ENCODE data around the gene TFF3.

The TFF3 gene

DNA sequence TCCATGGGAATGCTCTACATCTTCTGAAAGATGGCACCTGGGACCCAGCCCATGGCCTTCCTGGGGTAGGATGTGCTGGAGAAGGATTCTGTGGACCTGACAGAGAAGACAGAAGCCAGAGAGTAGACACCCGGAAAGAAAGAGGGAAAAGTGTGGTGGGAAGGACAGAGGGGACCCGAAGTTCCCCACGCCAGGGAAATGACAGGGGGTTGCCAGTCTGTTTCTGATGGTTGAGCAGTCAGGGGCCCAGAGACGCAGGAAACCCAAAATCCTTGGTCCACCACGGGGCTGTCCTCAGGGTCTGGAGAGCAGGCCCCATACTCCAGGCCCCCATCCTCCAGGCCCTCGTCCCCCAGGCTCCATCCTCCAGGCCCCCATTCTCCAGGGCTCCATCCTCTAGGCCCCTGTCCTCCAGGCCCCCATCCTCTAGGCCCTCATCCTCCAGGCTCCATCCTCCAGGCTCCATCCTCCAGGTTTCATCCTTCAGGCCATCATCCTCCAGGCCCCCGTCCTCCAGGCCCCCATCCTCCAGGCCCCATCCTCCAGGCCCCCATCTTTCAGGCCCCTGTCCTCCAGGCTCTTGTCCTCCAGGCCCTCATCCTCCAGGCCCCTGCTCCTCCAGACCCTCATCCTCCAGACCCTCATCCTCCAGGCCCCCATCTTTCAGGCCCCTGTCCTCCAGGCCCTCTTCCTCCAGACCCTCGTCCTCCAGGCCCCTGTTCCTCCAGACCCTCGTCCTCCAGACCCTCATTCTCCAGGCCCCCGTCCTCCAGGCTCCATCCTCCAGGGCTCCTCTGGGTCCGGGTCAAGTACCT is 36.6 kb upstream of the TFF3 start:
- TF ChIP-seq FOXA1 (IDR thresholded peaks at IDR 0.05) (no peak), SP1 (IDR thresholded peaks at IDR 0.05) (no peak)
- ChIA-PET POLR2A (no interaction called here), CTCF (no interaction called here)
- no peak for DNase-seq (ENCODE audit: extremely low spot score)

DNA sequence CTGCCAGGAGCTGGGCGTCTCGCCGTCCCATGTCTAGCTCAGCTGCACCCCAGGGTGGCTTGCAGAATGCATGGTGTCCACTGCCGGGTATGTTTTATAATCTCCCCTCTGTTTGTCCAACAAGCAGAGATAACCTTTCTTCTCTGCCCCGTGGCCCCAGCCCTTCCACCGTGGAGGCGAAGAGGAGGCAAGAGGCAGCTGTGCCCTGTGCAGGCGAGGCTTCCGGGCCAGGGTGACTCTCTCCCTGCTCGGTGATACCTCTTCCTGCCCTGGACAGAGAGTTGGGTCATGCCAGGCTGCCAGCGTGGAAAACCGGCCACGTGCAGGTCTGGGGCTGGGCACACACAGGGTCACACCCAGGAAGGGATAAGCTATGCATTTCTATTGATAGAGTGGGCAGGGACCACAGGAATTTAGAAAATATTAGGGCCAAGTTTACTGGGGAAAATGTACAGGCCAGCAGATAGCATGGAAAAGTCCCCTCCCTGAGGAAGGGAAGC is 35.8 kb upstream of the TFF3 start, which contains the start of gene TFF2:
Gene TFF2 (minus strand): TSS at position 68 of the 500 bp plus-strand sequence. CDS start 37 bp downstream, at position 31.
- POLR2A ChIA-PET: no interaction called here
- CTCF ChIA-PET: no interaction called here
- TF ChIP-seq LEF1 (IDR thresholded peaks at IDR 0.05; ENCODE audit: borderline replicate concordance) (no peak), FOXA1 (IDR thresholded peaks at IDR 0.05) (no peak), SUZ12 (IDR thresholded peaks at IDR 0.05) (no peak), L3MBTL2 (conservative IDR thresholded peaks at IDR 0.05) (no peak), CTBP1 (IDR thresholded peaks at IDR 0.05; ENCODE audit: borderline replicate concordance) (no peak), BHLHE40 (IDR thresholded peaks at IDR 0.05; ENCODE audit: borderline replicate concordance) (no peak), FOXK2 (IDR thresholded peaks at IDR 0.05) (no peak), ELF4 (IDR thresholded peaks at IDR 0.05) (no peak), SP1 (IDR thresholded peaks at IDR 0.05) (no peak), ZNF384 (IDR thresholded peaks at IDR 0.05) (no peak), NFRKB (IDR thresholded peaks at IDR 0.05) (no peak), ARNT (IDR thresholded peaks at IDR 0.05) (no peak), FOXM1 (IDR thresholded peaks at IDR 0.05; ENCODE audit: borderline replicate concordance) (no peak), HDGF (IDR thresholded peaks at IDR 0.05; ENCODE audit: borderline replicate concordance) (no peak), TARDBP (IDR thresholded peaks at IDR 0.05) (no peak)
- TF ChIP-seq, protein P1, sequence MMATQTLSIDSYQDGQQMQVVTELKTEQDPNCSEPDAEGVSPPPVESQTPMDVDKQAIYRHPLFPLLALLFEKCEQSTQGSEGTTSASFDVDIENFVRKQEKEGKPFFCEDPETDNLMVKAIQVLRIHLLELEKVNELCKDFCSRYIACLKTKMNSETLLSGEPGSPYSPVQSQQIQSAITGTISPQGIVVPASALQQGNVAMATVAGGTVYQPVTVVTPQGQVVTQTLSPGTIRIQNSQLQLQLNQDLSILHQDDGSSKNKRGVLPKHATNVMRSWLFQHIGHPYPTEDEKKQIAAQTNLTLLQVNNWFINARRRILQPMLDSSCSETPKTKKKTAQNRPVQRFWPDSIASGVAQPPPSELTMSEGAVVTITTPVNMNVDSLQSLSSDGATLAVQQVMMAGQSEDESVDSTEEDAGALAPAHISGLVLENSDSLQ (IDR thresholded peaks at IDR 0.05): no peak
- no peak for DNase-seq (ENCODE audit: extremely low spot score)

DNA sequence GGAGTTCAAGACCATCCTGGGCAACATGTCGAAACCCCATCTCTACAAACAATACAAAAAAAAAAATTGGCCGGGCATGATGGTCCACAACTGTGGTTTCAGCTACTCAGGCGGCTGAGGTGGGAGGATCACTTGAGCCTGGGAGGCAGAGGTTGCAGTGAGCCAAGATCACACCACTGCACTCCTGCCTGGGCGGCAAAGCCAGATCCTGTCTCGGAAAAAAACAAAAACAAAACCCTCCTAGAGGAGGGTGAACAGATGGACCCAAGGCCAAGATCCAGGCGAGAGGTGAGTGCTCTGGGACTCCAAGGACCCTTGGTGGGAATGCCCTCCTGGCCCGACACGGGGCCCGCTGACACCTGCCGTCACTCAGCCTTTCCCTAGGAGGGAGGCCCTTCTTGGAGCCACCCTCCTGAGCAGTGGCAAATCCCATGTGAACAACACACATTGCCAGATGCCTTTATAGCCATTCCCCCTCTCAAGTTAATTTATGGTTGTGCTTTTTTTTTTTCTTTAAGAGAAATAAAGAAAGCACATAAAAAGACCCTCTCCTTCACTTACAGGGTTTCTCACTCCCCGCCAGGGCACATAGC is 35.2 kb upstream of the TFF3 start:
- DNase-seq (ENCODE audit: extremely low spot score): no peak
- ChIA-PET CTCF (no interaction called here), POLR2A (no interaction called here)
- TF ChIP-seq LEF1 (IDR thresholded peaks at IDR 0.05; ENCODE audit: borderline replicate concordance) (no peak), HDGF (IDR thresholded peaks at IDR 0.05; ENCODE audit: borderline replicate concordance) (no peak), BHLHE40 (IDR thresholded peaks at IDR 0.05; ENCODE audit: borderline replicate concordance) (no peak), SUZ12 (IDR thresholded peaks at IDR 0.05) (no peak), SP1 (IDR thresholded peaks at IDR 0.05) (no peak), L3MBTL2 (conservative IDR thresholded peaks at IDR 0.05) (no peak), FOXM1 (IDR thresholded peaks at IDR 0.05; ENCODE audit: borderline replicate concordance) (no peak)
- TF ChIP-seq, protein P1 (IDR thresholded peaks at IDR 0.05): no peak

DNA sequence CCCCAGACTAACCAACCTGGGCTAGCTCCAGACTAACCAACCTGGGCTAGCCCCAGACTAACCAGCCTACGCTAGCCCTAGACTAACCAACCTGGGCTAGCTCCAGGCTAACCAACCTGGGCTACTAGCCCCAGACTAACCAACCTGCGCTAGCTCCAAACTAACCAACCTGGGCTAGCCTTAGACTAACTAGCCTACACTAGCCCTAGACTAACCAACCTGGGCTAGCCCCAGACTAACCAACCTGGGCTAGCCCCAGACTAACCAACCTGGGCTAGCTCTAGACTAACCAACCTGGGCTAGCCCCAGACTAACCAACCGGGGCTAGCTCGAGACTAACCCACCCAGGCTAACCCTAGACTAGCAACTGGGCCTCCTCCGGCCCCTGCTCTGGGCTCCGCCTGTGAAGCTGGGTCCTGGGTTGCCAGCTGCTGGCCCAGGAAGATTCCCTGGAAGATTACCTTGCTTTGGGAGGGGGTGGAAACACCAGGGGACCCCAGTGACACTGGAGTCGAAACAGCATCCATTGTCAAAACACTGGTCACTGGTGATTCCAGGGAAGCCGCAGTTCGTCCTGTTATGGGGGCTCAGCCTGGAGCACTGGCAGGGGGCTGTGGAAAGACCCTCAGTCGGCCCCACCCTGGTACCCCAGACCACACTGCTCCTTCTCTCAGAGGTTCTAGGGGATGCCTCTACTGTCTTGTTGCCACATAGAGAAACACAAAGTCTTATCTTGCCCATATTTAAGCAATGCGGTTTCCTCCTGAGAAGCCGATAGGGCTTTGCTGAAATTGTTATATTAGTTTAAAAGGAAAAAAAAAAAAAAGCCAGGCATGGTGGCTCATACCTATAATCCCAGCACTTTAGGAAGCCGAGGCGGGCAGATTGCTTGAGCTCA is 34.5 kb upstream of the TFF3 start:
- CTCF ChIA-PET: no interaction called here
- POLR2A ChIA-PET: no interaction called here
- TF ChIP-seq LEF1 (IDR thresholded peaks at IDR 0.05; ENCODE audit: borderline replicate concordance) (no peak), ZNF384 (IDR thresholded peaks at IDR 0.05) (no peak), NFRKB (IDR thresholded peaks at IDR 0.05) (no peak), CTBP1 (IDR thresholded peaks at IDR 0.05; ENCODE audit: borderline replicate concordance) (no peak), BHLHE40 (IDR thresholded peaks at IDR 0.05; ENCODE audit: borderline replicate concordance) (no peak)
- DNase-seq (ENCODE audit: extremely low spot score): no peak

DNA sequence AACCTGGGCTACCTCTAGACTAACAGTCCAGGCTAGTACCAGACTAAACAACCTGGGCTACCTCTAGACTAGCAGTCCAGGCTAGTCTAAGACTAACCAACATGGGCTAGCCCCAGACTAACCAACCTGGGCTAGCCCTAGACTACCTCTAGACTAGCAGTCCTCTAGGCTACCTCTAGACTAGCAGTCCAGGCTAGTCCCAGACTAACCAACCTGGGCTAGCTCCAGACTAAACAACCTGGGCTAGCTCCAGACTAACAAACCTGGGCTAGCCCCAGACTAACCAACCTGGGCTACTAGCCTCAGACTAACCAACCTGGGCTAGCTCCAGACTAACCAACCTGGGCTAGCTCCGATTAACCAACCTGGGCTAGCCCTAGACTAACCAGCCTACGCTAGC is 33.6 kb upstream of the TFF3 start:
- ChIA-PET POLR2A (no interaction called here), CTCF (no interaction called here)
- no peak for TF ChIP-seq TARDBP (IDR thresholded peaks at IDR 0.05)
- TF ChIP-seq ZNF384 (IDR thresholded peaks at IDR 0.05): no peak
- TF ChIP-seq, protein P1 (IDR thresholded peaks at IDR 0.05): no peak
- no peak for TF ChIP-seq FOXA1 (IDR thresholded peaks at IDR 0.05)
- TF ChIP-seq L3MBTL2 (conservative IDR thresholded peaks at IDR 0.05): no peak
- no peak for TF ChIP-seq ARNT (IDR thresholded peaks at IDR 0.05)
- TF ChIP-seq SUZ12 (IDR thresholded peaks at IDR 0.05): no peak
- no peak for TF ChIP-seq BHLHE40 (IDR thresholded peaks at IDR 0.05; ENCODE audit: borderline replicate concordance)
- no peak for TF ChIP-seq ELF4 (IDR thresholded peaks at IDR 0.05)
- TF ChIP-seq CTBP1 (IDR thresholded peaks at IDR 0.05; ENCODE audit: borderline replicate concordance): no peak
- TF ChIP-seq HDGF (IDR thresholded peaks at IDR 0.05; ENCODE audit: borderline replicate concordance): no peak
- TF ChIP-seq LEF1 (IDR thresholded peaks at IDR 0.05; ENCODE audit: borderline replicate concordance): no peak
- TF ChIP-seq SP1 (IDR thresholded peaks at IDR 0.05): no peak
- no peak for TF ChIP-seq NFRKB (IDR thresholded peaks at IDR 0.05)
- TF ChIP-seq FOXK2 (IDR thresholded peaks at IDR 0.05): no peak
- no peak for TF ChIP-seq FOXM1 (IDR thresholded peaks at IDR 0.05; ENCODE audit: borderline replicate concordance)
- DNase-seq (ENCODE audit: extremely low spot score): no peak

Data from HEK293T (cell line).